PC-9 (cell line): Measurements from ENCODE around the gene VAV2. TPM values are rescaled to one million over a fixed set of nuclear protein-coding genes. Genes with fewer than 3 reads are reported as not detected.

ENCODE experiments used
- BruUV-seq: library from RNA; stranded (reverse); fragments of 400-500 nt; replicated peaks from 2 replicates; lab custom pipeline; 2021; lab: Mats Ljungman, UMichigan
- CTCF ChIA-PET: fragments of 300-600 bp; sonication (Branson Sonifier 250); formaldehyde crosslinking; loops from one replicate; lab custom pipeline; 2022; ENCODE audit warnings: antibody characterized with exemption; lab: Charles Lee
- POLR2A ChIA-PET: fragments of 300-600 bp; sonication (Branson Sonifier 250); formaldehyde crosslinking; loops from one replicate; lab custom pipeline; 2022; ENCODE audit warnings: antibody characterized with exemption; ENCODE audit not compliant: unreplicated experiment; lab: Charles Lee
- DNase-seq, 2 experiments: peaks; one replicate each; pipeline versions ENCODE4 v3.0.0 to v3.0.0-alpha.2; 2015 to 2022; ENCODE audit warnings: mixed read lengths in 1 of 2
- H2AFZ ChIP-seq: fragments of 200-600 bp; sonication (generic); 2 replicates; pipeline ENCODE4 v1.8.1; 2017; ENCODE audit warnings: antibody characterized with exemption
- H3F3A ChIP-seq: fragments of 200-600 bp; sonication (generic); 2 replicates; pipeline ENCODE4 v1.8.1; 2017; ENCODE audit warnings: antibody characterized with exemption, mild to moderate bottlenecking, low read depth; ENCODE audit not compliant: insufficient read depth
- H3K27ac ChIP-seq: fragments of 200-600 bp; sonication (generic); 2 replicates; pipeline ENCODE4 v1.6.1; 2016; ENCODE audit warnings: mixed run types
- H3K27me3 ChIP-seq: fragments of 200-600 bp; sonication (generic); 2 replicates; pipeline ENCODE4 v1.6.1; 2016; ENCODE audit warnings: low read depth, mixed run types; ENCODE audit not compliant: insufficient read depth
- H3K36me3 ChIP-seq: fragments of 200-600 bp; sonication (generic); 2 replicates; pipeline ENCODE4 v1.6.1; 2016; ENCODE audit warnings: low read depth, mixed run types
- H3K4me1 ChIP-seq: fragments of 200-600 bp; sonication (generic); replicated peaks from 2 replicates; pipeline ENCODE4 v1.6.1; 2016; ENCODE audit warnings: mixed run types; ENCODE audit not compliant: insufficient read depth
- H3K4me2 ChIP-seq: fragments of 200-600 bp; sonication (generic); 2 replicates; pipeline ENCODE4 v1.6.1; 2017; ENCODE audit warnings: mixed run types
- H3K4me3 ChIP-seq: fragments of 200-600 bp; sonication (generic); 2 replicates; pipeline ENCODE4 v1.6.1; 2016; ENCODE audit warnings: mixed run types
- H3K79me2 ChIP-seq: fragments of 200-600 bp; sonication (generic); 2 replicates; pipeline ENCODE4 v1.6.1; 2017; ENCODE audit warnings: low read depth, mixed run types
- H3K9me2 ChIP-seq: fragments of 200-600 bp; sonication (generic); 2 replicates; pipeline ENCODE4 v1.8.1; 2017; ENCODE audit warnings: mild to moderate bottlenecking; ENCODE audit not compliant: insufficient read depth
- H3K9me3 ChIP-seq: fragments of 200-600 bp; sonication (generic); 2 replicates; pipeline ENCODE4 v1.8.1; 2016; ENCODE audit warnings: low read depth; ENCODE audit not compliant: insufficient read depth
- H4K20me1 ChIP-seq: fragments of 200-600 bp; sonication (generic); 2 replicates; pipeline ENCODE4 v1.8.1; 2017; ENCODE audit not compliant: insufficient read depth
- EZH2 ChIP-seq: fragments of 200-600 bp; sonication (generic); IDR thresholded peaks from 2 replicates; pipeline ENCODE4 v1.8.0; 2017; ENCODE audit warnings: antibody characterized with exemption, low read depth
- intact Hi-C: fragments of 100-400 bp; cut with micrococcal nuclease; formaldehyde crosslinking; loops from one replicate; pipeline ENCODE4 v1.10.0; 2022; ENCODE audit not compliant: unreplicated experiment
- total RNA-seq: library from RNA; stranded (reverse); gene quantifications from 2 replicates; pipeline ENCODE4 v1.2.3, GENCODE V29; 2021
- TF ChIP-seq, protein P1 (sequence below): fragments of 200-600 bp; sonication (generic); conservative IDR thresholded peaks from 2 replicates; pipeline ENCODE4 v1.6.1; 2017; ENCODE audit warnings: mixed run types, antibody characterized with exemption, mild to moderate bottlenecking, moderate library complexity

VAV2 gene
- total RNA-seq, 1 experiment from 2014 or later, result 36.5 TPM

DNA sequence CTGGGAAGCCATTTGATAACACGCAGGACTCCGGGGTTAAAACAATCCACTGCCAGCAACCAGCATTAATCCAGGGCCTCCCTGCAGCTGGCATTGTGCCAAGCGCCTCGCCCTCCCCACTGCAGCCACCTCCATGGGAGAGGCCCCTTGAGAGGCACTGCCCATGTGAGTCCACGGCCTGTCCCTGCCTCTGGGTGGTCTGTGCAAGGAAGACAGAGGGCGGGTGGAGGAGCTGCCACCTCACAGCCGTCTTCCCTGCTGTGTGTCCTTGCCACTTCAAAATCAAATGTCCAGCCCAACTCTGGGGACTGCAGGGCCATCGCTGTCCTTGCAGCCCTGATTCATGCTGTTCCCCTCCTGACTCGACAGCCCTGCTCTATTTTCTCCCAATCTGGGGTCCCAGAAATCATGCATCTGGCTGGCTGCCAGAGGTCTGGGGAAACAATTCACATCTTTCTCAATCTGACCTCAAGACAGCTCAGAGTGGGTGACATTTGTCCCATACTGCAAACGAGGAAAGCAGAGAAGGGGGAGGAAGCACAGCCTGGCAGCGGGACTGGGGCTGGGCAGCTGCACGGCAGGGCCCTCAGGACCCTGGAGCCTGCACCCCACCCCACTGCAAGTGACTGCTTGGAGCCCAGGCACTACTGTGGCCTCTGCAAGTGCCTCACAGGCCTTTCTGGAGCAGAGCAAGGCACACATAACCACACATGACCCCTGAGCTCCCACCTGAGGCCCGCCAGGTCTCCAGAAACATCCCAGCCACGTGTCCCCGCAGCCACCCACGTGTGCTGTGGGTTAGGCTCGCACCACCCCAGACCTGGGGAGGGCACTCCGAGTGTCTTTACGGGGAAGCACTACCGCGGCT, 48.9 kb upstream of the VAV2 start:
- no peak overlapping the region for H3K4me3 ChIP-seq
- intact Hi-C loops, result no loop called here
- H3F3A ChIP-seq, result no peaks in the 10 kb centered on the region
- H3K9me2 ChIP-seq, result no peaks in the 10 kb centered on the region
- no peak overlapping the region for H3K4me2 ChIP-seq
- H3K27ac ChIP-seq, result no peak overlapping the region
- H3K4me1 ChIP-seq, result no peaks in the 10 kb centered on the region
- no peaks in the 10 kb centered on the region for H3K9me3 ChIP-seq
- H3K79me2 ChIP-seq, result no peaks in the 10 kb centered on the region
- ChIA-PET CTCF (interaction anchor here (0.6 kb wide), 1 partner anchor 388 kb away, joined by 4 read pairs; no protein-coding TSS in a partner anchor), POLR2A (no interaction called here)
- TF ChIP-seq, protein P1, sequence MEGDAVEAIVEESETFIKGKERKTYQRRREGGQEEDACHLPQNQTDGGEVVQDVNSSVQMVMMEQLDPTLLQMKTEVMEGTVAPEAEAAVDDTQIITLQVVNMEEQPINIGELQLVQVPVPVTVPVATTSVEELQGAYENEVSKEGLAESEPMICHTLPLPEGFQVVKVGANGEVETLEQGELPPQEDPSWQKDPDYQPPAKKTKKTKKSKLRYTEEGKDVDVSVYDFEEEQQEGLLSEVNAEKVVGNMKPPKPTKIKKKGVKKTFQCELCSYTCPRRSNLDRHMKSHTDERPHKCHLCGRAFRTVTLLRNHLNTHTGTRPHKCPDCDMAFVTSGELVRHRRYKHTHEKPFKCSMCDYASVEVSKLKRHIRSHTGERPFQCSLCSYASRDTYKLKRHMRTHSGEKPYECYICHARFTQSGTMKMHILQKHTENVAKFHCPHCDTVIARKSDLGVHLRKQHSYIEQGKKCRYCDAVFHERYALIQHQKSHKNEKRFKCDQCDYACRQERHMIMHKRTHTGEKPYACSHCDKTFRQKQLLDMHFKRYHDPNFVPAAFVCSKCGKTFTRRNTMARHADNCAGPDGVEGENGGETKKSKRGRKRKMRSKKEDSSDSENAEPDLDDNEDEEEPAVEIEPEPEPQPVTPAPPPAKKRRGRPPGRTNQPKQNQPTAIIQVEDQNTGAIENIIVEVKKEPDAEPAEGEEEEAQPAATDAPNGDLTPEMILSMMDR, result no peak
- no peak for TF ChIP-seq EZH2
- H2AFZ ChIP-seq, result no peak overlapping the region
- no peak for DNase-seq
- H4K20me1 ChIP-seq, result peaks cover 9% of the 10 kb centered on the region
- H3K36me3 ChIP-seq, result no peaks in the 10 kb centered on the region; the same call in 1 of the 2 replicates
- no TSS peak for BruUV-seq
- no peaks in the 10 kb centered on the region for H3K27me3 ChIP-seq

DNA sequence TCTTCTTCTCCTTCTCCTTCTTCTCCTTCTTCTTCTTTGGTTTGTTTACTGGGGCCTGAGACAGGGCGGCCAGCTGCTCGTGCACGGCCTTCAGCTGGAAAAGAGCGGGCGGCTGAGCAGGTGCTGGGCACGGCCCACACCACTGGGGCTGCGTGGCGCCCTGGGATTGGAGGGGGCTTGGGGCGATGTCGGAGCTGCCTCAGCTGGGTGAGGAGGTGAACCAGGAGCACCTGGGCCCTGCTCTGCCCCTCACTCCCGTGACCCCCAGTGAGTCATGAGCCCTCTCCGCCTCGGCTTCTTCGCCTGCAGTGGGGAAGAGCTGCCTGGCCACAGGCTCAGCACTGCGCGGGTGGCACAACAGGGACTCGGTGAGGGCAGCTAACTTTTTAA, 48.0 kb upstream of the VAV2 start:
- ChIA-PET POLR2A (no interaction called here), CTCF (interaction anchor here (0.6 kb wide), 1 partner anchor 258 kb away, joined by 5 read pairs; no protein-coding TSS in a partner anchor)
- Histone ChIP-seq H3K9me2 (no peaks in the 10 kb centered on the region), H3K4me3 (no peak overlapping the region), H3K4me1 (no peaks in the 10 kb centered on the region), H3K27me3 (no peaks in the 10 kb centered on the region), H3F3A (no peaks in the 10 kb centered on the region), H3K27ac (no peak overlapping the region), H3K36me3 (no peaks in the 10 kb centered on the region; the same call in 1 of the 2 replicates), H3K4me2 (no peak overlapping the region), H3K9me3 (no peaks in the 10 kb centered on the region), H3K79me2 (no peaks in the 10 kb centered on the region), H4K20me1 (peaks cover 9% of the 10 kb centered on the region), H2AFZ (no peak overlapping the region)
- TF ChIP-seq, protein P1, result no peak
- no peak for TF ChIP-seq EZH2
- intact Hi-C loops, result no loop called here
- no TSS peak for BruUV-seq
- DNase-seq, result no peak

DNA sequence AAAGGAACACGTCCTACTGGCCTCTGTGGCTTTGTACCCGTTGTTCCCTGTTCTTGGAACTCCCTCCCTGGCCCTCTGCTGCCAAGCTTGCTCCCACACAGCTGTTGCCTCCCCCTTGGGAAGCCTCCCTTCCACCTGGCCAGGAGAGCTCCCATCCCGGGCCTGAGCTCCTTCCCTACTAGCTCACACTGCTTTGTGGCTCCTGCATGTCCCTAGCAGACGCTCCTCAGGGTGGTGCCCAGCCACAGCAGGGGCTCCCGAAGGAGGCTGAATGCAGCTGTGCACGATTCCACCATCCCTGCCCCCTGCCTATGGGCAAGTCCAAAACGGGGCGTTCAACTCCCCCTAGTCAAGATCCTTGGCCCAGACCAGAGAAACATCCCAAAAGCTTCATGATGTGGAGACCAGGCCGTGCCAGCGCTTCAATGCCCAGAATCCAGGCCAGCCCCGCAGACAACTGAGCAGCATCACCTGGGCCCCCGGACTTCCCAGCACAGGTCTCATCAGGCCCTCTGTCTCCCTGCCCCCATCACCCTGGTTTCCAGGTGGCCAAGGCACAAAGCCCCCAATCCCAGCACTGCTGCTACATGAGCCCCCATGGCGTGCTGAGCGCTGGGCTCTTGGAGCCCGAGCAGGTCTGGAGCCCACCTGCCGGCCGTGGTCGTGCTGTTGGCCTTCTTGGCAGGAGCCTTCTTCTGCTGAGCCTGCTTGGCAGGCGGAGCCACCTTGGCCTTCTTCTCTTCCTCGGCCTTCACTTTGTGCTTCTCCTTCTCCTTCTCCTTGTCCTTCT, 47.5 kb upstream of the VAV2 start:
- DNase-seq, result no peak
- H2AFZ ChIP-seq, result no peak overlapping the region
- H3K4me3 ChIP-seq, result no peak overlapping the region
- H3K4me2 ChIP-seq, result no peak overlapping the region
- H3F3A ChIP-seq, result no peaks in the 10 kb centered on the region
- H3K9me3 ChIP-seq, result no peaks in the 10 kb centered on the region
- H3K9me2 ChIP-seq, result no peaks in the 10 kb centered on the region
- H3K27ac ChIP-seq, result no peak overlapping the region
- ChIA-PET POLR2A (interaction anchor here (0.9 kb wide), 1 partner anchor 580 kb away, joined by 4 read pairs; no protein-coding TSS in a partner anchor), CTCF (no interaction called here)
- H3K27me3 ChIP-seq, result no peaks in the 10 kb centered on the region
- no TSS peak for BruUV-seq
- no peaks in the 10 kb centered on the region for H3K4me1 ChIP-seq
- TF ChIP-seq, protein P1, result no peak
- no peak for TF ChIP-seq EZH2
- intact Hi-C loops, result no loop called here
- peaks cover 3% of the 10 kb centered on the region; the same call in 1 of the 2 replicates for H3K36me3 ChIP-seq
- peaks cover 7% of the 10 kb centered on the region for H4K20me1 ChIP-seq
- H3K79me2 ChIP-seq, result no peaks in the 10 kb centered on the region
